Keratinocyte (primary cell): ENCODE measurements around the gene MT1E. TPM values are rescaled to one million over a fixed set of nuclear protein-coding genes. Genes with fewer than 3 reads are reported as not detected.

Experiments used
- DNase-seq: peaks from one replicate; pipeline ENCODE4 v3.0.0-alpha.2; 2011; ENCODE audit warnings: low read depth, missing footprints, low spot score
- FAIRE-seq: peaks from 2 replicates; lab custom pipeline; 2011; peaks lifted over from hg19 to GRCh38; lab: Jason Lieb, UNC
- H2AFZ ChIP-seq: 2 replicates; pipeline ENCODE4 v1.6.0; 2012; ENCODE audit warnings: low read length, control low read depth, inconsistent platforms; ENCODE audit not compliant: control insufficient read depth
- H3K27ac ChIP-seq: 2 replicates; pipeline ENCODE4 v1.5.1; 2011; ENCODE audit warnings: low read length; ENCODE audit not compliant: control insufficient read depth, insufficient read depth
- H3K27me3 ChIP-seq: 3 replicates; pipeline ENCODE4 v1.6.0; 2011; ENCODE audit warnings: low read length; ENCODE audit not compliant: control insufficient read depth, insufficient read depth; ENCODE audit errors: extremely low read depth
- H3K36me3 ChIP-seq, 2 experiments: 2 replicates in 1 of 2; 3 replicates in 1 of 2; pipeline ENCODE4 v1.5.1; 2011; ENCODE audit warnings: low read length in 2 of 2, mild to moderate bottlenecking in 1 of 2; ENCODE audit not compliant: control insufficient read depth in 2 of 2, insufficient read depth in 2 of 2; ENCODE audit errors: extremely low read depth in 1 of 2
- H3K4me1 ChIP-seq: 3 replicates; pipeline ENCODE4 v1.5.1; 2011; ENCODE audit warnings: low read length; ENCODE audit not compliant: control insufficient read depth, insufficient read depth; ENCODE audit errors: extremely low read depth
- H3K4me2 ChIP-seq: 3 replicates; pipeline ENCODE4 v1.6.0; 2011; ENCODE audit warnings: low read depth, low read length; ENCODE audit not compliant: control insufficient read depth, insufficient read depth; ENCODE audit errors: extremely low read depth
- H3K4me3 ChIP-seq, 3 experiments: fragments of 200-600 bp in 1 of 3; sonication (generic) in 1 of 3; 2 replicates in 2 of 3; 3 replicates in 1 of 3; pipeline ENCODE4 v1.5.1; 2011 to 2016; ENCODE audit warnings: low read length in 3 of 3, mild to moderate bottlenecking in 3 of 3, control low read depth in 2 of 3, inconsistent platforms in 1 of 3, low read depth in 1 of 3, mixed read lengths in 1 of 3, mixed run types in 1 of 3, moderate library complexity in 1 of 3; ENCODE audit not compliant: control insufficient read depth in 2 of 3, insufficient read depth in 2 of 3; ENCODE audit errors: extremely low read depth in 1 of 3
- H3K79me2 ChIP-seq: 2 replicates; pipeline ENCODE4 v1.6.0; 2012; ENCODE audit warnings: low read length; ENCODE audit not compliant: control insufficient read depth, insufficient read depth
- H3K9ac ChIP-seq: 3 replicates; pipeline ENCODE4 v1.6.0; 2011; ENCODE audit warnings: low read length; ENCODE audit not compliant: control insufficient read depth, insufficient read depth; ENCODE audit errors: extremely low read depth
- H3K9me1 ChIP-seq: 3 replicates; pipeline ENCODE4 v1.6.0; 2011; ENCODE audit warnings: low read length; ENCODE audit not compliant: control insufficient read depth, insufficient read depth; ENCODE audit errors: extremely low read depth
- H3K9me3 ChIP-seq: 2 replicates; pipeline ENCODE4 v1.5.1; 2012; ENCODE audit warnings: low read depth, low read length; ENCODE audit not compliant: control insufficient read depth
- H4K20me1 ChIP-seq: 3 replicates; pipeline ENCODE4 v1.6.0; 2011; ENCODE audit warnings: low read length; ENCODE audit not compliant: control insufficient read depth, insufficient read depth; ENCODE audit errors: extremely low read depth
- CTCF ChIP-seq, 3 experiments: IDR thresholded peaks in 1 of 3; conservative IDR thresholded peaks in 1 of 3; optimal IDR thresholded peaks in 1 of 3; 2 replicates in 2 of 3; 3 replicates in 1 of 3; pipeline versions ENCODE3 to v1.5.1; 2011; ENCODE audit warnings: low read length in 3 of 3, mild to moderate bottlenecking in 3 of 3, moderate library complexity in 2 of 3, control low read depth in 1 of 3, inconsistent platforms in 1 of 3; ENCODE audit not compliant: insufficient read depth in 2 of 3; ENCODE audit errors: extremely low read depth in 1 of 3
- EZH2 ChIP-seq: IDR thresholded peaks from one replicate; pipeline ENCODE4 v1.6.1; 2012; ENCODE audit warnings: inconsistent platforms, mild to moderate bottlenecking, low read length, moderate library complexity
- dilution Hi-C: fragments of 300-500 bp; cut with MboI; formaldehyde crosslinking; loops from one replicate; pipeline ENCODE4 v1.7.0; 2020; ENCODE audit warnings: low sequenced_read_pairs; ENCODE audit not compliant: extremely low pct_ligation_motif_present
- polyA plus RNA-seq, 5 experiments: library from polyadenylated mRNA; depleted of rRNA in 3 of 5; stranded (reverse) in 3 of 5; stranded (forward) in 1 of 5; unstranded in 1 of 5; fragments of >200 nt; gene quantifications; 1 replicate in 1 of 5; 2 replicates in 3 of 5; 3 replicates in 1 of 5; pipeline versions ENCODE4 v1.2.1 to v1.2.3, GENCODE V29; 2011 to 2012; ENCODE audit warnings: missing spikeins in 2 of 5, low read depth in 1 of 5, low replicate concordance in 1 of 5

MT1E gene
- polyA plus RNA-seq, 1 donor (not counting 4 experiments of a cell fraction or from before 2014, with no cell fraction given) = 394 TPM

GRCh38 chr16:56645311-56645710 lies 19.7 kb downstream of the MT1E start:
- peaks cover 18% of the 10 kb centered on the region for H3K4me1 ChIP-seq
- FAIRE-seq (no peak), DNase-seq (no peak)
- no peaks in the 10 kb centered on the region for H3K9me3 ChIP-seq
- H2AFZ ChIP-seq = no peak overlapping the region
- H3K36me3 ChIP-seq = no peaks in the 10 kb centered on the region
- H3K27me3 ChIP-seq = no peaks in the 10 kb centered on the region
- no peak overlapping the region for H3K27ac ChIP-seq
- no peaks in the 10 kb centered on the region for H3K9me1 ChIP-seq
- dilution Hi-C loops = no loop called here
- H3K79me2 ChIP-seq = no peaks in the 10 kb centered on the region
- H3K9ac ChIP-seq = no peak overlapping the region
- no peaks in the 10 kb centered on the region for H4K20me1 ChIP-seq
- H3K4me3 ChIP-seq = no peak overlapping the region
- TF ChIP-seq CTCF (optimal IDR thresholded peaks at IDR 0.05 in 1 of 3, IDR thresholded peaks at IDR 0.05 in 1 of 3, conservative IDR thresholded peaks at IDR 0.05 in 1 of 3; ENCODE audit: extremely low read depth in 1 of 3, insufficient read depth in 2 of 3, low read length in 3 of 3) (no peak), EZH2 (no peak)
- H3K4me2 ChIP-seq = no peak overlapping the region

GRCh38 chr16:56645838-56646237 lies 20.3 kb downstream of the MT1E start:
- H2AFZ ChIP-seq = no peak overlapping the region
- no peaks in the 10 kb centered on the region for H3K9me1 ChIP-seq
- H3K36me3 ChIP-seq = no peaks in the 10 kb centered on the region
- dilution Hi-C loops = no loop called here
- no peak overlapping the region for H3K4me2 ChIP-seq
- no peak overlapping the region for H3K27ac ChIP-seq
- H3K79me2 ChIP-seq = no peaks in the 10 kb centered on the region
- no peaks in the 10 kb centered on the region for H3K27me3 ChIP-seq
- TF ChIP-seq CTCF (optimal IDR thresholded peaks at IDR 0.05 in 1 of 3, IDR thresholded peaks at IDR 0.05 in 1 of 3, conservative IDR thresholded peaks at IDR 0.05 in 1 of 3; ENCODE audit: extremely low read depth in 1 of 3, insufficient read depth in 2 of 3, low read length in 3 of 3) (no peak), EZH2 (no peak)
- H3K4me1 ChIP-seq = peaks cover 18% of the 10 kb centered on the region
- H3K9me3 ChIP-seq = no peaks in the 10 kb centered on the region
- H4K20me1 ChIP-seq = no peaks in the 10 kb centered on the region
- FAIRE-seq (no peak), DNase-seq (no peak)
- no peak overlapping the region for H3K9ac ChIP-seq
- H3K4me3 ChIP-seq = no peak overlapping the region
